22Rv1 (cell line): Measurements from ENCODE around the gene CCDC38.
"Not testable (repeated sequence)": the region's sequence is repeated elsewhere in the genome, so short reads cannot be mapped to it uniquely, and the experiment has no call there.

Source experiments
- CTCF ChIP-seq: fragments of 450-650 bp; IDR thresholded peaks from 2 replicates; pipeline ENCODE4 v1.5.1; 2017; ENCODE audit warnings: mild to moderate bottlenecking
- ZFX ChIP-seq: fragments of 450-650 bp; IDR thresholded peaks from 2 replicates; pipeline ENCODE4 v1.6.1; 2017; ENCODE audit warnings: antibody characterized with exemption, borderline replicate concordance

- TF ChIP-seq CTCF, ZFX: not testable (repeated sequence)
Observed at GRCh38 chr12:95969116-95969515, 26.7 kb upstream of the CCDC38 start.
